GM08714 (cell line): ENCODE data around the gene CCDC74A.
"Not testable (repeated sequence)": the region's sequence is repeated elsewhere in the genome, so short reads cannot be mapped to it uniquely, and the experiment has no call there.

ENCODE experiments used
- H3K4me3 ChIP-seq: fragments of 200-500 bp; sonication (Bioruptor generic); 2 replicates; pipeline ENCODE4 v1.5.1; 2014; ENCODE audit warnings: mild to moderate bottlenecking, low read length, inconsistent platforms
- ZNF274 ChIP-seq: IDR thresholded peaks from 2 replicates; pipeline ENCODE4 v1.6.1; 2012; ENCODE audit warnings: mild to moderate bottlenecking, low read depth, low read length

CCDC74A gene

DNA sequence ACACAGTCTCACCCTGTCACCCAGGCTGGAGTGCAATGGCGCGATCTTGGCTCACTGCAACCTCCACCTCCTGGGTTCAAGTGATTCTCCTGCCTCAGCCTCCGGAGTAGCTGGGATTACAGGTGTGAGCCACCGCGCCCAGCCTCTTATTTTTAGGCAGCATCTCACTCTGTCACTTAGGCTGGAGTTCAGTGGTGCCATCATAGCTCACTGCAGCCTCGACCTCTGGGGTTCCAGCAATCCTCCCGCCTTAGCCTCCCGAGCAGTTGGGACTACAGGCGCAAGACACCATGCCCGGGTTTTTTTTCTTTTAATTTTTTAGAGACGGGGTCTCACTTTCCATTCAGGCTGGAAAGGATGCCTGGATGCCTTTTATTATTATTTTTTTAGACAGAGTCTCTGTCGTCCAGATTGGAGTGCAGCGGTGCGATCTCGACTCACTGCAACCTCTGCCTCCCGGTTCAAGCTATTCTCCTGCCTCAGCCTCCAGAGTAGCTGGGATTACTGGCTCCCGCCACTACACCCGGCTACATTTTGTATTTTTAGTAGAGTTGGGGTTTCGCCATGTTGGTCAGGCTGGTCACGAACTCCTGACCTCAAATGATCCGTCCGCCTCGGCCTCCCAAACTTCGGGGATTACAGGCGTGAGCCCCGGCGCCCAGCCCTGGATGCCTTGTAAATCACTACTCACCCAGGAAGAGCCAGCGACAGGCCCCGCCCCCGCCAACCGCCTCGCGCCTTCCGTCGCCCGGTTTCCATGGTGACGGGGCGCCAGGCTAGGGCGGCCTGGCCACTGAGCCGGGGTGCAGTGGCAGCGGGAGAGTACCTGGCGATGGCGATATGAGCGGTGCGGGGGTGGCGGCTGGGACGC is at the start of gene CCDC74A:
Gene CCDC74A (plus strand): TSS at position 758 of the 871 bp plus-strand sequence. CDS start 83 bp downstream, at position 841.
- peak within 1 kb of the TSS; percentile 51; the same call in 1 of the 2 replicates for H3K4me3 ChIP-seq

DNA sequence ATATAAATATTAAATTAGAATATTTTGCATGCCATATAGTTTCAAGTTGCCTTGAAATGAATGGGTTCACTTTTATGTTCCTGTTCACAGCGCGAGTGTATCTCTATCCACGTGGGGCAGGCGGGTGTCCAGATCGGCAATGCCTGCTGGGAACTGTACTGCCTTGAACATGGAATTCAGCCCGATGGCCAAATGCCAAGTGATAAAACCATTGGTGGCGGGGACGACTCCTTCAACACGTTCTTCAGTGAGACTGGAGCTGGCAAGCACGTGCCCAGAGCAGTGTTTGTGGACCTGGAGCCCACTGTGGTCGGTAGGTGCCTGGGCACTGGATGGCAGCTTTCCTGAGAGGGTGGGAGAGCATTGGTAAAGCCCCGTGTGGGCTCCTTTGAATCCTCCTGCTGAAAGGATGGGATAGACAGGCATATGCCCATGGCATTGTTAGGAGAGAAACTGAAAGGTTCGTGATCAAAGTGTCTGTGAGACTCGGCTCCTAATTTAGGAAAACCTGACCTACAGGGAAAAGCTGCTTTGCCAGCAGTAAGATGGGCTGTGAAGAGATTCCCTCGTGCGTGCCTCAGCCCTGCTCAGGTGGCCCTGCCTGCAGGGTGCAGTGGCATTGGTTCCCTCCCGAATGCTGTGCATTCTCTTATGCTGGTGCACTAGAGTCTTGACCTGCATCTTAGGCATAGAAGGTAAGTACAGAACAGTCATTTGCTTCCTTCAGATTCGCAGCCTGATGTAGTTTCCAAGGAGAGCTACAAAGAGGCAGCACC is 49.4 kb upstream of the CCDC74A start:
- not testable (repeated sequence) for H3K4me3 ChIP-seq

DNA sequence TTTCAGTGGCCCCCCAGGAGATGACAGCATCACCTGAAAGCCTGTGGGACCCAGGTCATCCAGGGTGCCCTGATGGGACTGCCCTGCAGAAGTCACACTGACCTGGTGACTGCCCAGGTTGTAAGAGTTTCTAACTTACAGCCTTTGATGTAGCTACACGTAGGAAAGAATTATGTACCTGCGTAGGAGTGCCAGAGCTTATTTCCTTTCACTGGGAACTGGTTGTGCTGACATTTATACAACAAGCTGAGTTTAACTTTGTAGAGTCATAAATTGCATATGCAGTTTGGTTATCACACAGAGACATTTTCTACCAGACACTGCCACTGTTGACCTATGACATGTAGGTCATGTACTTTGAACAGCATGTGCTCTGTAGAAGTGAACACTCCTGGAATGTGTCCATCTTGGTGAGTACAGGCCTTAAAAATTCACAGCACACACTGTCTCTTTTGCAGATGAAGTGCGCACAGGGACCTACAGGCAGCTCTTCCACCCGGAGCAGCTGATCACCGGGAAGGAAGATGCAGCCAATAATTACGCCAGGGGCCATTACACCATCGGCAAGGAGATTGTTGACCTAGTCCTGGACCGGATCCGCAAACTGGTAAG is 48.7 kb upstream of the CCDC74A start:
- not testable (repeated sequence) for H3K4me3 ChIP-seq

DNA sequence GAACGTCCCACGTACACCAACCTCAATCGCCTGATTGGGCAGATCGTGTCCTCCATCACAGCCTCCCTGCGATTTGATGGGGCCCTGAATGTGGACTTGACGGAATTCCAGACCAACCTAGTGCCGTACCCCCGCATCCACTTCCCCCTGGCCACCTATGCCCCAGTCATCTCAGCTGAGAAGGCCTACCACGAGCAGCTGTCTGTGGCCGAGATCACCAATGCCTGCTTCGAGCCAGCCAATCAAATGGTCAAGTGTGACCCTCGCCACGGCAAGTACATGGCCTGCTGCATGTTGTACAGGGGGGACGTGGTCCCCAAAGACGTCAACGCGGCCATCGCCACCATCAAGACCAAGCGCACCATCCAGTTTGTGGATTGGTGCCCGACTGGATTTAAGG is 47.3 kb upstream of the CCDC74A start:
- H3K4me3 ChIP-seq: not testable (repeated sequence)

DNA sequence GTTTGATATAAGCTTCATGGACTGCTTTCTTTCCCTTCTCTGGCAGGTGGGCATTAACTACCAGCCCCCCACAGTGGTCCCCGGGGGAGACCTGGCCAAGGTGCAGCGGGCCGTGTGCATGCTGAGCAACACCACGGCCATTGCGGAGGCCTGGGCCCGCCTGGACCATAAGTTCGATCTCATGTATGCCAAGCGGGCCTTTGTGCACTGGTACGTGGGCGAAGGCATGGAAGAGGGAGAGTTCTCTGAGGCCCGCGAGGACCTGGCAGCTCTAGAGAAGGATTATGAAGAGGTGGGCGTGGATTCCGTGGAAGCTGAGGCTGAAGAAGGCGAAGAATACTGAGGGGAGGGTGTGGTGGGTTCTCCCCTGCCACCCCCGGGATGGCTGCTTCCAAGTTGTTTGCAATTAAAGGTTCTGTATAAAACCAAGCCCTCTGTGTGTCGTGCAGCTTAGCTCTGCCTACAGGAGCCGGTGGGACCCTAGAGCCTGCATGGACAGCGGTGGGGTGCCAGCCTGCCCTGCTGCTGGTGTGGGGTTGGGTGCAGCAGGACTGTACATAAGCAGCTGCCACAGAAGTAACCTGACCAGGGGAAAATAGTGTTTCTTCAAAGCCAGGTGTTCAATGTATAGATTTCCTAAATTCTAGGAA is 45.1 kb upstream of the CCDC74A start:
- not testable (repeated sequence) for H3K4me3 ChIP-seq

DNA sequence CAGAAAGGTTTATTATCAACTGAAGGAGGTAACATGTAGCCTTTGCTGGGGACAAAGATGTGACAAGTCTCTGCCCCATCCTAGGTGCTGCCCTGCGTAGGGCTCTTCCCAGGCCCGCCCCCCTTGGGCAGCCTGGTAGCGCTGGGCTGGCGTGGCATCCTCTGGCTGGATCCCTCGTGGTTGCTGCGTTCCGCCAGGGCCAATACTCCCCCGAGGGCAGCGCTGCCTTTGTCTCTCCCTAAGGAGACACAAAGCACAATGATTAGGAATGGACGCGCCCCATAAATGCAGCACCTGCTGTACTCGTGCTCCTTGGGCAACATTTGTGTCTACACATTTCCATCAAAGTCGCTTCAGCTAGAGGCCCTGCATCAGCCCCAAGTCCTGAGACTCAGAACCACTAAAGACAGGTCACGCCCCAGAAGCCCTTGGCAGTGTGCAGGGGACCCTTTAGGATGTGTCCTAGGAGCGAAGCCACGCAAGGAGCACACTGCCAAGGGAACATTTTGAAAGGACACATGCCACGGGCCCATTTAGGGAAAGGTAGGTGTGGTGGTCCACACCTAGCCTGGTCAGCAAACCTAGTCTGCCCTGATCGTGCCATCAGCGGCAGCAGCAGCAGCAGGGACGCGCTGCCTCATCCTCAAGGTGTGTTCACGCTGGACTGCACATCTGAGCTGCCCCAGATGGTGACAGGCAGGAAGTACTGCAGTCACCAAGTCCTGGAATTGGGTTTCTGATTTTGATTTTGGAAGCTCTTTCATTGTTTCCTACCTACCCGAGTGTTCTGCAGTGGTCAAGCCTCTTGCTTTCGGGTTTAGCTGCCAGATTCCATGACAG is 43.5 kb upstream of the CCDC74A start:
- H3K4me3 ChIP-seq: not testable (repeated sequence)

DNA sequence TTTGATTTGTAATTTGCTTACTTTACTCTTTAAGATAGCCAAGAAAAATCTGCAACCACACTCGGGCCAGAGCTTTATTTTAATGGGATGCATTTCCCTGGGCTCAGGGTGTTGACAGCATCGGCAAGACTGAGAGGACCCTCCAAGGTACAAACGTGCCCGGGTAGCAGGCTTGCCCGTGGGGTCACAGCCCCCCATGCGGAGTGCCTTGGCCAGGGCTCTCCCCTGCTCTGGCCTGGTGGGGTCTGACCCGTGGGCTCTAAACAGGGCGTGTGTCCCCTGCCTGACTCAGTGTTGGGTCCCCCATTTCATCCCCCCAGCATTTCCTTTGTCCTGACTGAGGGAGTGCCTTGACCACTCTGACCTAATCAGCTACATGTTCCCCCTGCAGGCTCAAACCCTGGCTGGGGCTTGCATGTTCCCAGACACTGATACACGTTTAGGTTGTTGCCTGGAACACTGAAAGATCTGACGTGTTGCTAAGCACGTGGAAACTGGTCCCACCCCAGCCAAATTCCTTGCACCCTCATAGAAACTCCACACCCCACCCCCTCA is 42.7 kb upstream of the CCDC74A start:
- H3K4me3 ChIP-seq: not testable (repeated sequence)

DNA sequence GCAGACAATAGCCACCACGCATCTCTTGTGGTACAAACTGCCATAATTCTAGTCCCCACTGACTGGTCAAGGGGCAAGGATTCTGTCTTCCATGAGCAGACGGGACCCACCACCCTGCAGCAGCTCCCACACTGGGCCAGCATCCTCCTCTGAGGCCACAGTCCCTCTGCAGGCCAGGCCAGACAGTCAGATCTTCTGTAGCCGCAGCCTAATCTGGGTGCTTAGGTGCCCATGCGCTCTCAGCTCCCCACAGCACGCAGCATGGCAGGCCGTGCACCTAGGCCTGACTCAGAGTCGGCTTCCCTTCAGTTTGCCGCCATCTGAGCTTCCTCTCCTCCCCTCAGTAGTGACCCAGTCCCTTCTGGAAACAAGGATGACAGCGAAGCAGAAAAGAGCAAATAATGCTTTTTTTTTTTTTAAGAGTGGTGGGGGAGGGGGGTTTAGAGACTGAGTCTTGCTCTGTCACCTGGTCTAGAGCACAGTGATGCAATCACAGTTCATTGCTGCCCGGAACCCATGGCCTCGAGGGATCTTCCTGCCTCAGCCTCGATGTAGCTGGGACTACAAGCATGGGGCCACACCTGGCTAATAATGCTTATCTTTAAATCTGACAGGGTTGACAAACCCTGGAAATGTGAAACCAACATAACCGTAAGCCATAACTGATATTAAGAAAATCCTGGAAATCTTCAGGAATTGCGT is 41.3 kb upstream of the CCDC74A start:
- not testable (repeated sequence) for H3K4me3 ChIP-seq

DNA sequence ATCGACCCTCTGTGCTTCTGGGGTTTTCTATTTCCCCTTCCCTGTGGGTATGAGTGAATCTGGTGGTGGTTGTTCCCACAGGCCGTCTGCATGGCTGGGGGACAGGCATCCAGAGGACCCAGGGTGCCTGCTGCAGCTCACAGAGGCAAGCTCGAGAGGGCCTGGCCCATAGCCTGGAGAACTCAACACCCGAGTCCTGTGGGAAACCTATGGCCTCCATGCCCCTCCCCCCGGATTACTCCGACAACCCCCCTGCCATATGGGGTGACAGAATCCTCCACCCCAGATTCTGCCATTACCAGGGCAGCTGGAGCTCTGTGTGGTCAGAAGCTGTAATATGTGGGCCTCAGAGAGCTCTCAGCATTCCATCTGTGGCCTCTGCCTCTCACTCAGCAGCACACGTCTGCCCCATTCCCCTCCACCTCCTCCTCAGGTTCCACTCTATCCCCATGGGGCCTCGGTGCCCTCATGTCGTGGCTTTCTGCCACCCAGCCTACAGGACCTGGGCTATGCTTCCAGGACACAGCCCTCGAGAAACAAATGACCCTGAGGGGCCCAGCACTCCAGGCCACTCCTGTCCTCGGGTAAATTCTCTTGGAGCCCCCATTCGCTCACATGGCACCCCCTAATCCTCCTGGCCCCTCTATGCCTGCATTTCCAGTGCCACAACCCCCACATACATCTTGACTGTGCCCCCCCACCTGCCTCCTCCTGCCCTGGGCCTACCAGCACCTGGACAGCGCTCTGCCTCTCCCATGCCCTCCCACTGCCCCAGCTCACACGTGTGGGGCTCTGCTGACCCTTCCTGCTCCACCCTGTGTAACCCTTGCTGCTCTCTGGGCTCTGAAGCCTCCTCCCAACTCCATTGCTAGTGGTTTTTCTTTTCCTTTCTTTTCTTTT is 39.1 kb upstream of the CCDC74A start:
- no peak overlapping the region for H3K4me3 ChIP-seq
- TF ChIP-seq ZNF274: no peak

DNA sequence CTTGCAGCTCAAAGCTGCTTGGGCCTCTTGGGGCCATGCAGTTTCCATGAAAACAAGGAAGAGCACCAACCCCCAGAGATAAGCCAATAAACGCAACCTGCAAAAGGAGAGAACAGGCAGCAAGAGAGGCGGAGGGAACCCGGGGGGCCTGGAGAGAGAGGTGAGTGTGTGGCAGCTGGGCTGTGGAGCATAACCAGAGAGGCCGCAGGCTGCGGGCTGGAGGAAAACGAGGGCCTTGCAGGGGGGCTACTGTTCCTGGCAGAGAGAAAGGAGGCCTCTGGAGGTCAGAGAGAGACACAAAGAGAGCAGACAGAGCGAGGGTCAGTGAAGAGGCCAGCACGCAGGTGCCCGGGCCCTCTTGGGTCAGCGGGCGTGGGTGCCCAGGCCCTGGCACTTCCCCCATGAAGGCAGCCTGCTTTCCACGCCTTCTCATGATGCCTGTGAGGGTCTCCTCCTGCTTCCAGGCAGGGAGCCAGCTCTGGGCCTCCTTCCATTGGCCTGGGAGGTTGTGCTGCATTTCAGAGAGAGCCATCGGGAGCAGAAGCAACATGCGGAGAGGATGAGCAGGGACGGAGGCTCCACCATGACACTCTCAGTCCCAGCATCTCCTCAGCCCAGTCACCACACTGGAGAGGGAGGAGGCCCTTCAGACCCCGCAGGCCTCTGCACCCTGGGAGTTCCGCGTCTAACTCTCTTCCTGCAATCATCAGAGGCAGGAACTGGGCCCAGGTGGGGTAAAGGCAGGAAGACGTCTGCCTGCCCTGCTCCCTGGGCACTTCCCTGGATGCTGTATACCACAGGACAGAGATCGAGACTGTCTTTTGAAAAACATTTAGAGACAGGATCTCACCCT is 36.8 kb upstream of the CCDC74A start:
- H3K4me3 ChIP-seq: peak overlapping the region; percentile 63

DNA sequence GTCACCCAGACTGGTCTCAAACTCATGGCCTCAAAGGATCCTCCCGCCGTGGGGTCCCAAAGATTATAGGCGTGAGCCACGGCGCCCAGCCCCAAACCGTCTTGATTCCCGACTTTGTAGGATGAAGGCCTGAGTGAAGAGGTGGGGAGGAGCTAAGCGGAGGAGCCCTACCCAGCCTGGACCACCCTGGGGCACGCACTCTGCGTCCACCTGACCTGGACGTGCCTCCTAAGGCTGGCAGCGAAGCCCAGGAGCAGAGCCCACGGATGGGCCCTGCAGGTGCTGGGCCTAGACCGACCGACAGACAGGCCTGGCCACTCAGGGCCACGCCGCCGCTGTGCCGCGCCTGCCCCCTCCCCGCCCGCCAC is 36.2 kb upstream of the CCDC74A start:
- H3K4me3 ChIP-seq: peak overlapping the region; percentile 63

DNA sequence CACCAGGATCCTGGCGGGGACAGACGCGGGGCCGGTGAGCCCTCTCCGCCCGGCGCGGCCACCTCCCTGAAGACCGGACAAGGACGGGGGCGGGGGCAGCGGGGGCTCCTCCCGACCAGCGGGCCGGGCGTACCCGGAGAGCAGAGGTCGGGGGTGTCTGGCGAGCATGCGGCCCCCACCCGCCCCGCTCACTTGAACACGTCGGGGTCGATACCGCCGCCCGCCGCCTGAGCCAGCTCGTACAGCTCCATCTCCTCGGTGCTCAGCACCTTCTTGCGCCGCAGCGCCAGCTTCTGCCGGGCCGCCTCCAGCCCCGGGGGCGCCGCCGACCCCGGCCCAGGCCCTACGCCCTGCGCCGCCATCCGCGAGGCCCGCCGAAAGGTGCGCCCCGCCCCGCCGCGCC is 35.7 kb upstream of the CCDC74A start, which contains the start of gene MZT2A:
Gene MZT2A (minus strand): TSS at position 383 of the 403 bp plus-strand sequence. CDS start 21 bp downstream, at position 362.
- H3K4me3 ChIP-seq: peak within 1 kb of the TSS; percentile 63
